Astrocyte of the spinal cord (primary cell): Measurements from ENCODE around the gene SH3RF3.

Experiments
- DNase-seq: peaks from one replicate; pipeline ENCODE4 v3.0.0; 2011; ENCODE audit warnings: low read depth, low spot score
- H3K4me3 ChIP-seq: 2 replicates; pipeline ENCODE4 v1.5.1; 2011; ENCODE audit warnings: low read depth, mild to moderate bottlenecking, low read length, moderate library complexity
- in situ Hi-C: cut with HindIII; loops from 2 replicates; pipeline ENCODE4 v1.10.0; 2017; ENCODE audit warnings: low sequenced_read_pairs
- TF ChIP-seq, protein P1 (sequence below): IDR thresholded peaks from 2 replicates; pipeline ENCODE4 v1.5.1; 2012; ENCODE audit warnings: low read depth, mild to moderate bottlenecking, low read length, inconsistent platforms

The SH3RF3 gene

DNA sequence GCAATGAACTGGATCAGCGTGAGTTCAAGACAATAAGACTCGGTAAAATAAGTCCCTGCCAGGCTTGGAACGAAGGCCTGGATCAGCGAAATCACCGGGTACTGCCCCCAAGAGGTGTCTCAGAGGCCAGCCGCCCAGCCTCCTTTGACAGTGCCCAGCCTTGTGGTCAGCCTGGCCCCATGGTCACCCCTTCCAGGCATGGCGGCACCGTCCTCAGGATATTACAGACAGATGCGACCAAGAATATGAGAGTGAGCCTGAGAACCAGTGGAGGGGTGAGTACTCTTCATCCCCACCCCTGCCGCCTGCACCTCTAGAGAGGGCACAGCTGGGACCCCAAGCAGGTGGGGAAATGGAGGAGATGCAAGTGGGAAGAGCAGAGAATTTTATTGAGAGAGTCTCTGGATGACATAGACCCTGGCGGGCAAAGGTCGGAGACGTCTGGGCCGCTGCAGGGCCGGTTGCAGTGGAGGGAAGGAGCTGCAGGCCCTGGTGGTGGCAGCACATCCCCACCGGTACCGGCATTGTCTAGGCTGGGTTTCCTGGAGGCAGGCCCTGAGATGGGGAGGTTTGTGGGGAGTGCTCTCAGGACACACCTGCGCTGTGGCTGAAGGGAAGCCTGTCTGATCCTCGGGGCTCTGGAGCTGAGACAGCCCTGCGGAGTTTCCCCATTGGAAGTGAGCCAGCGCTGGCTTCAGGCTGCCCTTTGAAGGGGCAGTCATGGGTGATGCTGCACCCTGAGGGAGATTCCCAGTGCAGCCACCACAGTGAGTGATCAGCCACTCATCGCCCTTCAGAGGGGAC lies 294.8 kb downstream of the SH3RF3 start:
- no peak overlapping the region for H3K4me3 ChIP-seq
- TF ChIP-seq, protein P1, sequence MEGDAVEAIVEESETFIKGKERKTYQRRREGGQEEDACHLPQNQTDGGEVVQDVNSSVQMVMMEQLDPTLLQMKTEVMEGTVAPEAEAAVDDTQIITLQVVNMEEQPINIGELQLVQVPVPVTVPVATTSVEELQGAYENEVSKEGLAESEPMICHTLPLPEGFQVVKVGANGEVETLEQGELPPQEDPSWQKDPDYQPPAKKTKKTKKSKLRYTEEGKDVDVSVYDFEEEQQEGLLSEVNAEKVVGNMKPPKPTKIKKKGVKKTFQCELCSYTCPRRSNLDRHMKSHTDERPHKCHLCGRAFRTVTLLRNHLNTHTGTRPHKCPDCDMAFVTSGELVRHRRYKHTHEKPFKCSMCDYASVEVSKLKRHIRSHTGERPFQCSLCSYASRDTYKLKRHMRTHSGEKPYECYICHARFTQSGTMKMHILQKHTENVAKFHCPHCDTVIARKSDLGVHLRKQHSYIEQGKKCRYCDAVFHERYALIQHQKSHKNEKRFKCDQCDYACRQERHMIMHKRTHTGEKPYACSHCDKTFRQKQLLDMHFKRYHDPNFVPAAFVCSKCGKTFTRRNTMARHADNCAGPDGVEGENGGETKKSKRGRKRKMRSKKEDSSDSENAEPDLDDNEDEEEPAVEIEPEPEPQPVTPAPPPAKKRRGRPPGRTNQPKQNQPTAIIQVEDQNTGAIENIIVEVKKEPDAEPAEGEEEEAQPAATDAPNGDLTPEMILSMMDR, result no peak
- in situ Hi-C loops, result no loop called here
- no peak for DNase-seq

DNA sequence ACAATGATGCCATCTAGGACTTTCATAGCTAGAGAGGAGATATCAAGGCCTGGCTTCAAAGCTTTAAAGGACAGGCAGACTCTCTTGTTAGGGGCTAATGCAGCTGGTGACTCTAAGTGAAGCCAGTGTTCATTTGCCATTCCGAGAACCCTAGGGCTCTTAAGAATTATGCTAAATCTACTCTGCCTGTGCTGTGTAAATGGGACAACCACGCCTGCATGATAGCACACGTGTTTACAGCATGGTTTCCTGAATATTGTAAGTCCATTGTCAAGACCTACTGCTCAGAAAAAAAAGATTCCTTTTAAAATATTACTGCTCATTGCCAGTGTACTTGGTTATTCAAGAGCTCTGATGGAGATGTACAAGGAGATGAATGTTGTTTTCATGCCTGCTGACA lies 296.4 kb downstream of the SH3RF3 start:
- H3K4me3 ChIP-seq, result no peak overlapping the region
- TF ChIP-seq, protein P1, result no peak
- no peak for DNase-seq
- in situ Hi-C loops, result no loop called here

DNA sequence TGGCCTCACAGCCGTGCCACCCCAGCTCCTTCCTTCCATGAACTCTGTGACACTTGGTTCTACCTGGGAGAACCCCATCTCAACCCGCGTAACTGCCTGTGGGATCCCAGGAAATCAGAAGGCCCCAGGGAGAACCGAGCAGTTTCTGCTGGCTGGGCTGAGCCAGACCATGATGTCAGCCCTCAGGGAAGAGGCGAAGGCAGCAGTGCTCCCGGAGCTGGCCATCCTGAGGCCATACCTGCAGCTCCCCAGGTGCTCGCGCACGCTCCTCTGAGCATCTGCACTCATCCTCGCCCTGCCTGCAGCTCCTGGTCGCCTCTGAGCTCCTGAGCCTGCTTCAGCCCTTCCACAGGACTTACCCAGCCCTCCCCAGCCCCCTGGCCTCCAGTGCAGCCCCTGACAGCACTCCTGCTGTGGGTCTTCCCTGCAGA lies 298.7 kb downstream of the SH3RF3 start:
- in situ Hi-C loops, result no loop called here
- TF ChIP-seq, protein P1, result no peak
- no peak for DNase-seq
- no peak overlapping the region for H3K4me3 ChIP-seq

- DNase-seq, result no peak
- in situ Hi-C loops, result no loop called here
- TF ChIP-seq, protein P1, result no peak
- no peak overlapping the region for H3K4me3 ChIP-seq
Measured at GRCh38 chr2:109428281-109428680, 299.3 kb downstream of the SH3RF3 start.

DNA sequence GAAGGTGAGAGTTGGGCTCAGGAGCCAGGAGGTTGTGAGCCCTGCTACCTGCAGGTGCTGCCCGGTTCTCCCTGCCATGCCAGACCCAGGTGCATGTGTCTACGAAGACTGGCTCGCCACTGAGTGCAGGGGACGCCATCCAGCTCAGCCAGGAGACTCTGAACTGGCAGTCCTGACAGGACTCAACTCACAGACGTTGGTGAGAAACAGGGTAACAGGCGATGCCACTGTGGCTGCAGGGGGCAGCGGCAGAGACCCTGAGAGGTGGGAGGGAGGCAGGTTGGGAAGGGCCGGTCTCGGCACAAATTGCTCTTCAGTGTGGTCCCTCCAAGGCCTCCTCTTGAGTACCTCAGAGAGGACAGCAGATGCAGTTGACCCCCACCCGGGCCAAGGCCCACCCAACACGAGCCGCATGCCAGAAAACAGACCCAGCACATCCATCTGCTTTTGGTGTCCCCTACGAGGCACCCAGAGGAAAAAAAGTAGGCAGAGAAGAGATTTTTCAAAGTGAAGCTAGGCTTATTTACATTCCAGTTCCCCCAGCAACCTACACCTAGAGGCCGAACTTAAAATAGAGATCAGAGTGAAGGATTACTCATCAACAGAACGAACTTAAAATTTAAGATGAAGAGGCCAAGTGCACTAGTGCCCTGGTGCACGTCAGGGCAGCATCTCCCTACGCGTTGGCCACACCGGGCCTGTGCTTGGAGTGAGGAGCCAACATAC lies 300.0 kb downstream of the SH3RF3 start:
- H3K4me3 ChIP-seq, result no peak overlapping the region
- TF ChIP-seq, protein P1, result no peak
- in situ Hi-C loops, result no loop called here
- no peak for DNase-seq

DNA sequence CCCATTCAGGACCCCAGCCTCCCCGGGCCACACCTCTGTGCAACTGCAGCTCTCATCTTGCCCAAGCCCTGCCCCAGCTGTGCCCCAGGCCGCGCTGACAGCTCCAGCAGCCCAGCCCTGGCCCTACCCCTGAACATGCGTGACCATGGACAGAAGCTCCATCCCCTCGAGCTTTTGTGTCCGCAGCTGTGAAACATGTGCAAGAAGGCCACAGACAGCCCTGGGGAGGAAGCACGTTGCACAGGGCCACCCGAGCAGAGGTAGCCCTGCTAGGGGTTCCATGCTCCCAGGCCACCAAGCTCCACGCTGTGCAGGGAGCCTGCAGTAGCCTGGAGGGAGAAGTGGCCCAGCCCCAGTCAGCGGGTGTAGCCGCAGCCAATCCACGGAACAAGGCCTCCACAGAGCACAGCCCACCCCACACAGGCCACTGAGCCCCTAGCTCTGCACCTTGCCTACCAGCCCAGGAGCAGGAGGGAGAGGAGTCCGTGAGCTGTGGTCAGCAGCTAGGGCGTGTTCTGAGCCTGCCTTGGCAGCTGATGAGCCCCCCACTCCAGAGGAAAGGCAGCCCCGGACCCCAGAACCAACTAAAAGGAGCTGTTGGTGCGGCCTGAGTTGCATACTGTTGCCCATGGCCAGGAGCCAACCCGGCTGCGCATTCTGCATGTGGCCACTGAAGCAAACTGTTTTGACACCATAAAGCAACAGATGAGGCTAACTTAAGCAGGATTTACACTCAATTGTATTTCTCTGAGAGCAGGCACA lies 300.7 kb downstream of the SH3RF3 start:
- H3K4me3 ChIP-seq, result no peak overlapping the region
- in situ Hi-C loops, result no loop called here
- TF ChIP-seq, protein P1, result no peak
- no peak for DNase-seq
